WTC11 (cell line): Measurements from ENCODE around the gene TRUB1. TPM values are rescaled to one million over a fixed set of nuclear protein-coding genes. Genes with fewer than 3 reads are reported as not detected.

Source experiments
- ATAC-seq: fragments of 200-7000 bp; cut with Tn5 transposase; 2 replicates; pipeline ENCODE4 v1.10.0; 2021; ENCODE audit warnings: mild to moderate bottlenecking, moderate library complexity
- CTCF ChIA-PET: fragments of 300-600 bp; sonication (Branson Sonifier 250); formaldehyde crosslinking; loops from one replicate; lab custom pipeline; 2021; ENCODE audit warnings: antibody characterized with exemption; lab: Charles Lee
- POLR2A ChIA-PET: fragments of 350-600 bp; sonication (Branson Sonifier 250); formaldehyde crosslinking; loops from one replicate; lab custom pipeline; 2021; ENCODE audit warnings: antibody characterized with exemption; lab: Charles Lee
- DNase-seq: peaks from one replicate; pipeline ENCODE4 v3.0.0; 2021; ENCODE audit warnings: low spot score
- H3K27ac Mint-ChIP-seq: 2 replicates; pipeline ENCODE4 v1.8.0; 2021; ENCODE audit warnings: mixed read lengths
- H3K27me3 Mint-ChIP-seq: 2 replicates; pipeline ENCODE4 v1.8.0; 2021; ENCODE audit warnings: low read depth, mild to moderate bottlenecking, moderate library complexity, mixed read lengths
- H3K36me3 Mint-ChIP-seq: 2 replicates; pipeline ENCODE4 v1.8.0; 2021; ENCODE audit warnings: mixed read lengths
- H3K4me1 Mint-ChIP-seq: 2 replicates; pipeline ENCODE4 v1.8.0; 2022; ENCODE audit warnings: mixed read lengths
- H3K4me3 Mint-ChIP-seq: 2 replicates; pipeline ENCODE4 v1.8.0; 2021; ENCODE audit warnings: mild to moderate bottlenecking, moderate library complexity, mixed read lengths
- H3K9me3 Mint-ChIP-seq: 2 replicates; pipeline ENCODE4 v1.8.0; 2021; ENCODE audit warnings: mixed read lengths
- AFF4 ChIP-seq: sonication (generic); formaldehyde crosslinking; IDR thresholded peaks from 2 replicates; pipeline ENCODE4 v1.8.1; 2023; ENCODE audit warnings: mild to moderate bottlenecking, missing genetic modification reagents, borderline replicate concordance
- ATF6 ChIP-seq: sonication (generic); formaldehyde crosslinking; IDR thresholded peaks from 2 replicates; pipeline ENCODE4 v1.8.1; 2023; ENCODE audit warnings: mild to moderate bottlenecking, missing genetic modification reagents
- CDX4 ChIP-seq: fragments of 250-450 bp; sonication (Bioruptor Pico); IDR thresholded peaks from 2 replicates; pipeline ENCODE4 v1.9.0; 2021; ENCODE audit warnings: moderate library complexity, mild to moderate bottlenecking, inconsistent platforms, borderline replicate concordance
- E2F5 ChIP-seq: sonication (generic); formaldehyde crosslinking; IDR thresholded peaks from 2 replicates; pipeline ENCODE4 v1.8.1; 2022; ENCODE audit warnings: mild to moderate bottlenecking, moderate library complexity, missing genetic modification reagents
- ESRRA ChIP-seq: sonication (generic); formaldehyde crosslinking; IDR thresholded peaks from 2 replicates; pipeline ENCODE4 v1.8.1; 2022; ENCODE audit warnings: mild to moderate bottlenecking, missing genetic modification reagents, borderline replicate concordance
- NFYB ChIP-seq: sonication (generic); formaldehyde crosslinking; conservative IDR thresholded peaks from 2 replicates; pipeline ENCODE4 v1.8.0; 2022; ENCODE audit warnings: low read depth, missing genetic modification reagents
- PRRX2 ChIP-seq: fragments of 250-450 bp; sonication (Bioruptor Pico); IDR thresholded peaks from 2 replicates; pipeline ENCODE4 v1.8.0; 2021; ENCODE audit warnings: mild to moderate bottlenecking
- SP1 ChIP-seq: sonication (generic); formaldehyde crosslinking; conservative IDR thresholded peaks from 2 replicates; pipeline ENCODE4 v1.8.1; 2022; ENCODE audit warnings: missing genetic modification reagents
- ZBTB21 ChIP-seq: sonication (generic); formaldehyde crosslinking; IDR thresholded peaks from 2 replicates; pipeline ENCODE4 v1.8.1; 2023; ENCODE audit warnings: mild to moderate bottlenecking, missing genetic modification reagents, borderline replicate concordance
- ZMAT4 ChIP-seq: fragments of 250-450 bp; sonication (Bioruptor Pico); IDR thresholded peaks from 2 replicates; pipeline ENCODE4 v1.9.0; 2021; ENCODE audit warnings: mild to moderate bottlenecking
- total RNA-seq: library from RNA; stranded (reverse); gene quantifications from 3 replicates; pipeline ENCODE4 v1.2.3, GENCODE V29; 2021
- TF ChIP-seq, protein P1 (sequence below): sonication (generic); formaldehyde crosslinking; IDR thresholded peaks from 2 replicates; pipeline ENCODE4 v1.8.0; 2022; ENCODE audit warnings: mild to moderate bottlenecking, missing genetic modification reagents
- TF ChIP-seq, protein P2 (sequence below): sonication (generic); formaldehyde crosslinking; IDR thresholded peaks from 2 replicates; pipeline ENCODE4 v1.8.1; 2022; ENCODE audit warnings: low read depth, mild to moderate bottlenecking, moderate library complexity, missing genetic modification reagents, borderline replicate concordance
- TF ChIP-seq, protein P3 (sequence below): sonication (generic); formaldehyde crosslinking; IDR thresholded peaks from 2 replicates; pipeline ENCODE4 v1.8.1; 2022; ENCODE audit warnings: low read depth, missing genetic modification reagents, borderline replicate concordance
- TF ChIP-seq, protein P4 (sequence below): fragments of 250-450 bp; sonication (Bioruptor Pico); IDR thresholded peaks from 2 replicates; pipeline ENCODE4 v2.1.2; 2022; ENCODE audit warnings: mild to moderate bottlenecking, moderate library complexity

The TRUB1 gene
- total RNA-seq, 1 experiment from 2014 or later, result 27.8 TPM

DNA sequence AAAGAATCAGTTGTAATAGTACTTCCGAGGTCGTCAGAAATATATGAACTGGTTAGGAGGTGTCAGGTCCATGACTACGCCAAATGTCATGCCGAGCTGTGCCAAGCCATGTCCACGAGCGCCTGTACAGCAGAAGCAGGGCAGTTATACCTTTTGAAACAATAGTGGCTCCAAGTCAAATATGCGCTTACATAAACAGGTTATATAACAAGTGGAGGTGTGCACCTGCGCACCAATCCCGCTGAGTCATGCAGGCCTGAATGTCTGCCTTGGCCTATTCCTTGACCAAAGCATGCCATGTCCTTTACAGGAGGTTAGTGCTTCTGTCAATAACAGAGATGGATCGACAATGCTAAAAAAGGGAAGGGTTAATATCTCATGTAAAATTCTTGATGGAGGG lies 21.3 kb upstream of the TRUB1 start:
- Mint-ChIP-seq H3K4me3 (no peak overlapping the region), H3K27ac (no peak overlapping the region), H3K36me3 (no peaks in the 10 kb centered on the region), H3K4me1 (peaks cover 29% of the 10 kb centered on the region), H3K9me3 (peaks cover 8% of the 10 kb centered on the region), H3K27me3 (peaks cover 9% of the 10 kb centered on the region)
- ChIA-PET POLR2A (no interaction called here), CTCF (no interaction called here)
- ATAC-seq (no peak), DNase-seq (no peak)
- TF ChIP-seq, protein P1, sequence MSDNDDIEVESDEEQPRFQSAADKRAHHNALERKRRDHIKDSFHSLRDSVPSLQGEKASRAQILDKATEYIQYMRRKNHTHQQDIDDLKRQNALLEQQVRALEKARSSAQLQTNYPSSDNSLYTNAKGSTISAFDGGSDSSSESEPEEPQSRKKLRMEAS, result no peak
- TF ChIP-seq, protein P2, sequence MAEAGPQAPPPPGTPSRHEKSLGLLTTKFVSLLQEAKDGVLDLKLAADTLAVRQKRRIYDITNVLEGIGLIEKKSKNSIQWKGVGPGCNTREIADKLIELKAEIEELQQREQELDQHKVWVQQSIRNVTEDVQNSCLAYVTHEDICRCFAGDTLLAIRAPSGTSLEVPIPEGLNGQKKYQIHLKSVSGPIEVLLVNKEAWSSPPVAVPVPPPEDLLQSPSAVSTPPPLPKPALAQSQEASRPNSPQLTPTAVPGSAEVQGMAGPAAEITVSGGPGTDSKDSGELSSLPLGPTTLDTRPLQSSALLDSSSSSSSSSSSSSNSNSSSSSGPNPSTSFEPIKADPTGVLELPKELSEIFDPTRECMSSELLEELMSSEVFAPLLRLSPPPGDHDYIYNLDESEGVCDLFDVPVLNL (CRISPR knock-in tag), result no peak
- TF ChIP-seq AFF4 (CRISPR knock-in tag) (no peak), NFYB (CRISPR knock-in tag) (no peak), ATF6 (CRISPR knock-in tag) (no peak), E2F5 (no peak), SP1 (CRISPR knock-in tag) (no peak), PRRX2 (CRISPR knock-in tag) (no peak), ZBTB21 (CRISPR knock-in tag) (no peak), ESRRA (CRISPR knock-in tag) (no peak), ZMAT4 (CRISPR knock-in tag) (no peak), CDX4 (no peak)
- TF ChIP-seq, protein P3, sequence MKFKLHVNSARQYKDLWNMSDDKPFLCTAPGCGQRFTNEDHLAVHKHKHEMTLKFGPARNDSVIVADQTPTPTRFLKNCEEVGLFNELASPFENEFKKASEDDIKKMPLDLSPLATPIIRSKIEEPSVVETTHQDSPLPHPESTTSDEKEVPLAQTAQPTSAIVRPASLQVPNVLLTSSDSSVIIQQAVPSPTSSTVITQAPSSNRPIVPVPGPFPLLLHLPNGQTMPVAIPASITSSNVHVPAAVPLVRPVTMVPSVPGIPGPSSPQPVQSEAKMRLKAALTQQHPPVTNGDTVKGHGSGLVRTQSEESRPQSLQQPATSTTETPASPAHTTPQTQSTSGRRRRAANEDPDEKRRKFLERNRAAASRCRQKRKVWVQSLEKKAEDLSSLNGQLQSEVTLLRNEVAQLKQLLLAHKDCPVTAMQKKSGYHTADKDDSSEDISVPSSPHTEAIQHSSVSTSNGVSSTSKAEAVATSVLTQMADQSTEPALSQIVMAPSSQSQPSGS (CRISPR knock-in tag), result no peak
- TF ChIP-seq, protein P4, sequence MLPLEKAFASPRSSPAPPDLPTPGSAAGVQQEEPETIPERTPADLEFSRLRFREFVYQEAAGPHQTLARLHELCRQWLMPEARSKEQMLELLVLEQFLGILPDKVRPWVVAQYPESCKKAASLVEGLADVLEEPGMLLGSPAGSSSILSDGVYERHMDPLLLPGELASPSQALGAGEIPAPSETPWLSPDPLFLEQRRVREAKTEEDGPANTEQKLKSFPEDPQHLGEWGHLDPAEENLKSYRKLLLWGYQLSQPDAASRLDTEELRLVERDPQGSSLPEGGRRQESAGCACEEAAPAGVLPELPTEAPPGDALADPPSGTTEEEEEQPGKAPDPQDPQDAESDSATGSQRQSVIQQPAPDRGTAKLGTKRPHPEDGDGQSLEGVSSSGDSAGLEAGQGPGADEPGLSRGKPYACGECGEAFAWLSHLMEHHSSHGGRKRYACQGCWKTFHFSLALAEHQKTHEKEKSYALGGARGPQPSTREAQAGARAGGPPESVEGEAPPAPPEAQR, result no peak
